Sigmoid colon (tissue), 7 donors: ENCODE data around the gene GMDS. TPM values are rescaled to one million over a fixed set of nuclear protein-coding genes. Genes with fewer than 3 reads are reported as not detected.

Experiments used
- DNase-seq: peaks from one replicate; pipeline ENCODE4 v3.0.0-alpha.2; 2019
- H3K27ac ChIP-seq, 4 donors: fragments of 200-600 bp; sonication (generic); one replicate each; pipeline ENCODE4 v1.5.1; 2016 to 2019; ENCODE audit warnings: mild to moderate bottlenecking in 1 of 4
- H3K27me3 ChIP-seq, 3 donors: fragments of 200-600 bp; sonication (generic); one replicate each; pipeline ENCODE4 v1.5.1; 2019; ENCODE audit warnings: mild to moderate bottlenecking in 1 of 3
- H3K36me3 ChIP-seq, 4 donors: fragments of 200-600 bp; sonication (generic); one replicate each; pipeline ENCODE4 v1.5.1; 2016 to 2019
- H3K4me1 ChIP-seq, 4 donors: fragments of 200-600 bp; sonication (generic); one replicate each; pipeline ENCODE4 v1.5.1; 2017 to 2019
- H3K4me3 ChIP-seq, 4 donors: fragments of 200-600 bp; sonication (generic); one replicate each; pipeline ENCODE4 v1.5.1; 2017 to 2019; ENCODE audit warnings: mild to moderate bottlenecking in 2 of 4, moderate library complexity in 1 of 4
- H3K9me3 ChIP-seq, 4 donors: fragments of 200-600 bp in 3 of 4; sonication (generic) in 3 of 4; one replicate each; pipeline versions ENCODE4 v1.5.1 to v1.6.1; 2013 to 2019
- EP300 ChIP-seq, 4 donors: sonication (generic); formaldehyde crosslinking; IDR thresholded peaks; one replicate each; pipeline ENCODE4 v1.6.1; 2017; ENCODE audit warnings: antibody characterized with exemption in 4 of 4
- POLR2A ChIP-seq, 2 donors: fragments of 450-650 bp; IDR thresholded peaks; one replicate each; pipeline ENCODE4 v1.6.1; 2016; ENCODE audit warnings: antibody characterized with exemption in 2 of 2, mild to moderate bottlenecking in 2 of 2, moderate library complexity in 2 of 2
- POLR2AphosphoS5 ChIP-seq, 4 donors: sonication (generic); formaldehyde crosslinking; IDR thresholded peaks; one replicate each; pipeline ENCODE4 v1.6.1; 2017; ENCODE audit warnings: antibody characterized with exemption in 4 of 4
- WGBS, 2 donors: extraction: QIAGEN DNeasy Blood & Tissue Kit; methylation state at CpG; one replicate each; pipeline ENCODE4 v1.1.7; 2013; 5-methylcytosine and 5-hydroxymethylcytosine counted together
- intact Hi-C: fragments of 100-400 bp; cut with DNase I; formaldehyde crosslinking; loops from one replicate; pipeline ENCODE4 v1.15.1; 2023
- polyA plus RNA-seq, 3 donors: library from polyadenylated mRNA; stranded (reverse); fragments of 200-250 nt; gene quantifications; one replicate each; pipeline ENCODE4 v1.2.3, GENCODE V29; 2013
- total RNA-seq, 4 donors: library from RNA; depleted of rRNA; stranded (reverse); fragments of >200 nt; gene quantifications; one replicate each; pipeline ENCODE4 v1.1.0, GENCODE V29; 2016
- TF ChIP-seq, protein P1 (sequence below), 4 experiments: fragments of 450-650 bp in 3 of 4; fragments of 200-600 bp in 1 of 4; IDR thresholded peaks; one replicate each; pipeline ENCODE4 v1.5.1; 2016 to 2019; ENCODE audit warnings: antibody characterized with exemption in 4 of 4, mild to moderate bottlenecking in 3 of 4, moderate library complexity in 2 of 4
- donor health status: healthy with polysubstance abuse.
- donor health status: Bipolar disorder and iron deficiency.
- donor health status: healthy.

Gene GMDS
- total and polyA plus RNA-seq, 7 donors: 3.1 to 173 (median 9.4) TPM

DNA sequence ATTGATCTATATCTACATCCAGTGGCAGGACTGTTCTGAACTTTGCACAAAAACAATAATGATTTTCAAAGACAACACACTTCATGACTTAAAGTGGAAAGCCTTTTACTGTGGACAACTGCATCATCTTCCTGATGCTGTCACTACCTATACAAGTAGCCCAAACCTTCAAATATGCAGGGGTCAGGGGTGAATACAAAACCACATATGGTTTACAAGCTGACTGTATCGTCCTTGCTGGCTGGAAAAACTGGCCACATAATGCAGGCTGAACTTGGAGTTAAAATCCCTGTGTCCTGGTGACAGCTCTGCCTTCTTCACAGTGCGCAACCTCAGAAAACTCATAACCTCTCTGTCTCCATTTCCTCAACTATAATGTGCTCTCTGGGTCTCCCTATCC, 128.9 kb downstream of the GMDS start:
- 91 to 92% methylated on average over 2 of the region's 2 CpGs for WGBS, 2 donors
- no peak overlapping the region for H3K27ac ChIP-seq
- intact Hi-C loops: no loop called here
- no peaks in the 10 kb centered on the region for H3K9me3 ChIP-seq
- H3K4me3 ChIP-seq: no peak overlapping the region
- H3K4me1 ChIP-seq: peaks cover 0 to 1% (median 0%) of the 10 kb centered on the region in 4 donors
- H3K27me3 ChIP-seq: no peaks in the 10 kb centered on the region
- no peak for TF ChIP-seq EP300 (IDR thresholded peaks at IDR 0.05)
- TF ChIP-seq, protein P1, sequence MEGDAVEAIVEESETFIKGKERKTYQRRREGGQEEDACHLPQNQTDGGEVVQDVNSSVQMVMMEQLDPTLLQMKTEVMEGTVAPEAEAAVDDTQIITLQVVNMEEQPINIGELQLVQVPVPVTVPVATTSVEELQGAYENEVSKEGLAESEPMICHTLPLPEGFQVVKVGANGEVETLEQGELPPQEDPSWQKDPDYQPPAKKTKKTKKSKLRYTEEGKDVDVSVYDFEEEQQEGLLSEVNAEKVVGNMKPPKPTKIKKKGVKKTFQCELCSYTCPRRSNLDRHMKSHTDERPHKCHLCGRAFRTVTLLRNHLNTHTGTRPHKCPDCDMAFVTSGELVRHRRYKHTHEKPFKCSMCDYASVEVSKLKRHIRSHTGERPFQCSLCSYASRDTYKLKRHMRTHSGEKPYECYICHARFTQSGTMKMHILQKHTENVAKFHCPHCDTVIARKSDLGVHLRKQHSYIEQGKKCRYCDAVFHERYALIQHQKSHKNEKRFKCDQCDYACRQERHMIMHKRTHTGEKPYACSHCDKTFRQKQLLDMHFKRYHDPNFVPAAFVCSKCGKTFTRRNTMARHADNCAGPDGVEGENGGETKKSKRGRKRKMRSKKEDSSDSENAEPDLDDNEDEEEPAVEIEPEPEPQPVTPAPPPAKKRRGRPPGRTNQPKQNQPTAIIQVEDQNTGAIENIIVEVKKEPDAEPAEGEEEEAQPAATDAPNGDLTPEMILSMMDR (IDR thresholded peaks at IDR 0.05): no peak
- no peak for TF ChIP-seq POLR2A (IDR thresholded peaks at IDR 0.05)
- no peak for TF ChIP-seq POLR2AphosphoS5 (IDR thresholded peaks at IDR 0.05)
- no peak for DNase-seq
- no peaks in the 10 kb centered on the region for H3K36me3 ChIP-seq

DNA sequence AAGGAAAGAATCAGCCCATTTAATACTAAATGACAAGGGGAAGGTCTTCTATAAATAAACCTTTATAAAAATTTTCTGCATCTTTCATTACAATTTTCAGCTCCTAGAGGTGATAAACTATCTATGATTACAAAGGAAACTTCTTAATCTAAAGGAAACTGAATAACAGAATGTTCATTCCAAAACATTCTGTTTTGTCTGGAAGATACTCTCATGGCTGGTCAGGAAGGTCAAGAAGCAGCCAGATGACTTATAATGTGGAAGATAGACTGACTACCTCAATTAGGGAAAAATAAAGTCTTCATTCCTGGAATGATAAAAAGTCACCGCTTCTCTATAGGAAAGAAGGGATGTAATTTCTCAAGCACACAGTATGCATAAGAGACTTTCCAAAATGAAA, 131.3 kb downstream of the GMDS start:
- H3K9me3 ChIP-seq: no peaks in the 10 kb centered on the region
- DNase-seq: no peak
- H3K27me3 ChIP-seq: no peaks in the 10 kb centered on the region
- H3K4me3 ChIP-seq: no peak overlapping the region
- no peak overlapping the region for H3K27ac ChIP-seq
- TF ChIP-seq EP300 (IDR thresholded peaks at IDR 0.05) (no peak), POLR2AphosphoS5 (IDR thresholded peaks at IDR 0.05) (no peak), POLR2A (IDR thresholded peaks at IDR 0.05) (no peak)
- TF ChIP-seq, protein P1 (IDR thresholded peaks at IDR 0.05): no peak
- peaks cover 0 to 7% (median 3%) of the 10 kb centered on the region in 4 donors for H3K4me1 ChIP-seq
- no peaks in the 10 kb centered on the region for H3K36me3 ChIP-seq
- intact Hi-C loops: no loop called here
- WGBS, 2 donors: 96 to 99% methylated on average over 1 of the region's 1 CpG

DNA sequence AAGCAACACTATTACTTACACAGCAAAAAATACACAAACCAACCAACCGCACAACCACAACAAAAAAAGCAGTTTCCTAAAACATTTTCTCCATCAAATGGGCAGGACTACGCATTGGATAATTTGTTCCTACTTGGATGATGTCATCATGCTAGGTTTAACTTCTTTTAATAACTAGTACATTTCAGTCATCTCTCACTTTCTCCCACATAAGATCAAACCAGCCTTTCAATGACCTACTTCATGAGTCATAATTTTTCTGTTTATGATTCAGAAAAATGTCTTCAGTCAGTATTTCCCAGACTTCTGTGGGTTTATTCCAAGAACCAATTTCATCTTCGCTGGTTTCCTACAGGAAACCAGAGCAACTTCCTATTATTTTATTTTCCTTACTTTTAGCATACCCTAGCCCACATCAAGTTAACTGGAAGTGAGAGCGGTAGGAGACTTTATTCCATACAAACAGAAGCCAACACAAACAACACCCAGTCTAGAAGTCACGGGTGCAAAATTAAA, 134.2 kb downstream of the GMDS start:
- H3K27me3 ChIP-seq: no peaks in the 10 kb centered on the region
- TF ChIP-seq POLR2A (IDR thresholded peaks at IDR 0.05) (no peak), POLR2AphosphoS5 (IDR thresholded peaks at IDR 0.05) (peak in 1 of 4 donors; percentile 38)
- DNase-seq: no peak
- H3K36me3 ChIP-seq: no peaks in the 10 kb centered on the region
- no peak overlapping the region for H3K4me3 ChIP-seq
- H3K27ac ChIP-seq: peak overlapping the region in 1 of 4 donors; percentile 20
- intact Hi-C loops: no loop called here
- peaks cover 0 to 7% (median 3%) of the 10 kb centered on the region in 4 donors for H3K4me1 ChIP-seq
- H3K9me3 ChIP-seq: no peaks in the 10 kb centered on the region
- 80 to 86% methylated on average over 5 of the region's 5 CpGs for WGBS, 2 donors

DNA sequence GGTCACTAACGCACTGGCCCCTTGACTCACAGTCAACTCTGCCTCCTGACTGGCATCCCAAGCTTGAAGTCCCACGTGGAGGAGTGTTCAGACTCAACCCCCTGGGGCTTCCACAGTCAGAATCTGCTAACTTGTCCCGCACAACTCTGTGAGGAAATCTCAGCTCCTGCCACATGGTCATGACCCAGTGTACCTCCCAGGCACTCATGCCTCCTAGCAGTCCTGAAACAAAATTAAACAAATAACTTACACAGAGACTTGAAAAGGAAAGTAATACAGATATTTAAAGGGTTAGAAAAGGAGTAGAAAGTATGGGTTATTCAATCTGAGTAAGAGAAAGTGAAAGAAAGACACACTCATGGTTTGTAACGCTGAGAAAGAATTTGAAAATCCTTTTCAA, 134.9 kb downstream of the GMDS start:
- intact Hi-C loops: no loop called here
- H3K36me3 ChIP-seq: no peaks in the 10 kb centered on the region
- H3K4me3 ChIP-seq: no peak overlapping the region
- H3K9me3 ChIP-seq: no peaks in the 10 kb centered on the region
- TF ChIP-seq, protein P1 (IDR thresholded peaks at IDR 0.05): no peak
- TF ChIP-seq POLR2A (IDR thresholded peaks at IDR 0.05) (no peak), POLR2AphosphoS5 (IDR thresholded peaks at IDR 0.05) (no peak), EP300 (IDR thresholded peaks at IDR 0.05) (no peak)
- WGBS, 2 donors: 71 to 85% methylated on average over 4 of the region's 4 CpGs
- no peaks in the 10 kb centered on the region for H3K27me3 ChIP-seq
- peak overlapping the region in 1 of 4 donors; percentile 20 for H3K27ac ChIP-seq
- H3K4me1 ChIP-seq: peaks cover 0 to 7% (median 3%) of the 10 kb centered on the region in 4 donors
- DNase-seq: no peak

DNA sequence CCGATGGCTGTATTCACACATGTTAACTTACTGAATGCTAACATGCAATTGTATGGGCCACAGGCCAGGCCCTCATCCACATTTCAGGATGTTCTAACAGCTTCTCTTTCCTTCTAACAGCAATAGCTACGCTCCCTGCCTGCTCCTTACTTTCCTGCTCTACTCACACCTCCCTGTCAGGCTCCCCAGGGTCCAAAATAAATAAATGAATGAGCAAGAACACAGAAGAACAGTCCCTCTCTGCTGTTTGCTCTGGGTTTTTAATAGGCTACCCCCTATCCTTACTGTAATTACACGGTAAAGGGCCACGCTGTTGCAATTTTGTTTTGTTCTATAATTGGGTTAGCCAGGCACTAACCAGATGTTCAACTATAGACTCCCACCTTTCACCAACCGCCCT, 135.6 kb downstream of the GMDS start:
- intact Hi-C loops: no loop called here
- H3K27ac ChIP-seq: no peak overlapping the region

More for the DNA sequence above, 135.6 kb downstream of the GMDS start:
- Histone ChIP-seq H3K27me3 (no peaks in the 10 kb centered on the region), H3K4me1 (peaks cover 0 to 7% (median 3%) of the 10 kb centered on the region in 4 donors), H3K9me3 (no peaks in the 10 kb centered on the region), H3K36me3 (no peaks in the 10 kb centered on the region), H3K4me3 (no peak overlapping the region)
- DNase-seq: no peak
- no peak for TF ChIP-seq POLR2A (IDR thresholded peaks at IDR 0.05)
- TF ChIP-seq, protein P1 (IDR thresholded peaks at IDR 0.05): no peak
- no peak for TF ChIP-seq EP300 (IDR thresholded peaks at IDR 0.05)
- TF ChIP-seq POLR2AphosphoS5 (IDR thresholded peaks at IDR 0.05): no peak
- WGBS, 2 donors: 89 to 94% methylated on average over 5 of the region's 5 CpGs
